Lung (tissue), 12 donors: ENCODE measurements around the gene SNRK. TPM values are rescaled to one million over a fixed set of nuclear protein-coding genes. Genes with fewer than 3 reads are reported as not detected.

Experiments
- ATAC-seq: fragments of 200-7000 bp; cut with Tn5 transposase; one replicate; pipeline ENCODE4 v1.9.1; 2020; ENCODE audit warnings: moderate number of reproducible peaks; ENCODE audit not compliant: insufficient read depth, low FRiP score
- DNase-seq, 3 donors: peaks; one replicate each; pipeline ENCODE4 v3.0.0-alpha.2; 2013 to 2017
- H3K27ac ChIP-seq, 2 donors: one replicate each; pipeline ENCODE4 v1.5.1; 2013; ENCODE audit warnings: mild to moderate bottlenecking in 2 of 2, moderate library complexity in 2 of 2, control low read depth in 1 of 2, inconsistent platforms in 1 of 2, low read depth in 1 of 2, low read length in 1 of 2
- H3K27me3 ChIP-seq, 3 donors: one replicate each; pipeline ENCODE4 v1.5.1; 2013; ENCODE audit warnings: low read length in 2 of 3; ENCODE audit not compliant: control insufficient read depth in 3 of 3, insufficient read depth in 3 of 3
- H3K36me3 ChIP-seq, 4 donors: one replicate each; pipeline ENCODE4 v1.5.1; 2013; ENCODE audit warnings: low read length in 4 of 4, mild to moderate bottlenecking in 1 of 4, moderate library complexity in 1 of 4; ENCODE audit not compliant: control insufficient read depth in 4 of 4, insufficient read depth in 4 of 4
- H3K4me1 ChIP-seq, 5 donors: one replicate each; pipeline ENCODE4 v1.5.1; 2013; ENCODE audit warnings: low read length in 5 of 5, mild to moderate bottlenecking in 2 of 5, moderate library complexity in 1 of 5; ENCODE audit not compliant: control insufficient read depth in 5 of 5, insufficient read depth in 5 of 5
- H3K4me3 ChIP-seq: one replicate; pipeline ENCODE4 v1.5.1; 2013; ENCODE audit warnings: mild to moderate bottlenecking, control low read depth, moderate library complexity
- H3K9ac ChIP-seq, 2 donors: one replicate each; pipeline ENCODE4 v1.5.1; 2013; ENCODE audit warnings: low read length in 2 of 2, control low read depth in 1 of 2; ENCODE audit not compliant: insufficient read depth in 1 of 2
- H3K9me3 ChIP-seq, 4 donors: one replicate each; pipeline ENCODE4 v1.5.1; 2013; ENCODE audit warnings: low read length in 3 of 4, mild to moderate bottlenecking in 1 of 4, moderate library complexity in 1 of 4; ENCODE audit not compliant: control insufficient read depth in 4 of 4, insufficient read depth in 3 of 4
- CTCF ChIP-seq: IDR thresholded peaks from 2 replicates; pipeline ENCODE4 v1.5.1; 2012; ENCODE audit warnings: mild to moderate bottlenecking; ENCODE audit errors: control extremely low read depth, extremely low read depth
- WGBS, 2 donors: extraction: QIAGEN DNeasy Blood & Tissue Kit; methylation state at CpG; one replicate each; pipeline ENCODE4 v1.1.7; 2013; 5-methylcytosine and 5-hydroxymethylcytosine counted together
- polyA plus RNA-seq, 2 donors: library from polyadenylated mRNA; stranded (reverse); fragments of 200-250 nt; gene quantifications; one replicate each; pipeline ENCODE4 v1.2.1, GENCODE V29; 2013
- total RNA-seq, 2 donors: library from RNA; depleted of rRNA in 1 of 2; stranded (reverse); fragments of >200 nt in 1 of 2; gene quantifications; one replicate each; pipeline ENCODE4 v1.2.1, GENCODE V29; 2014 to 2021
- donor health status: control.
- donor health status: control.
- donor health status: Bipolar disorder and iron deficiency.
- donor health status: healthy.
- donor health status: DM: yes; HTN: yes; CAD: no.

The SNRK gene
- total and polyA plus RNA-seq, 4 donors = 19.2 to 139 (median 45.6) TPM

- ATAC-seq (peak; percentile 58), DNase-seq (no peak)
- H3K27ac ChIP-seq = no peak overlapping the region
These were observed 92.0 kb downstream of the SNRK start for GRCh38 chr3:43378066-43378935.

GRCh38 chr3:43379343-43379742, 93.0 kb downstream of the SNRK start:
- Histone ChIP-seq H3K4me1 (peaks cover 0 to 5% (median 0%) of the 10 kb centered on the region in 5 donors), H3K27me3 (no peaks in the 10 kb centered on the region), H3K36me3 (no peaks in the 10 kb centered on the region), H3K4me3 (no peak overlapping the region), H3K27ac (no peak overlapping the region), H3K9me3 (no peaks in the 10 kb centered on the region), H3K9ac (no peak overlapping the region)
- DNase-seq (no peak), ATAC-seq (no peak)
- no peak for TF ChIP-seq CTCF
- WGBS, 2 donors = 76 to 90% methylated on average over 3 of the region's 3 CpGs

More at GRCh38 chr3:43378066-43378935, 92.0 kb downstream of the SNRK start:
- Histone ChIP-seq H3K27me3 (no peaks in the 10 kb centered on the region), H3K36me3 (no peaks in the 10 kb centered on the region), H3K9me3 (no peaks in the 10 kb centered on the region), H3K4me3 (no peak overlapping the region), H3K4me1 (peaks cover 0 to 5% (median 3%) of the 10 kb centered on the region in 5 donors), H3K9ac (no peak overlapping the region)
- peak; percentile 49 for TF ChIP-seq CTCF
- WGBS, 2 donors = 89% methylated on average over 2 of the region's 2 CpGs

- no peaks in the 10 kb centered on the region for H3K9me3 ChIP-seq
- DNase-seq (no peak), ATAC-seq (no peak)
- H3K4me3 ChIP-seq = no peak overlapping the region
- TF ChIP-seq CTCF = no peak
- 89 to 91% methylated on average over 5 of the region's 5 CpGs for WGBS, 2 donors
- H3K27me3 ChIP-seq = no peaks in the 10 kb centered on the region
- no peak overlapping the region for H3K9ac ChIP-seq
- H3K27ac ChIP-seq = peak overlapping the region in 1 of 2 donors; percentile 76
- peaks cover 5 to 26% (median 10%) of the 10 kb centered on the region in 5 donors for H3K4me1 ChIP-seq
- H3K36me3 ChIP-seq = no peaks in the 10 kb centered on the region
These were observed 101.8 kb downstream of the SNRK start for GRCh38 chr3:43388175-43388574.
